GM21723 (cell line): ENCODE results near the gene ARHGAP29.
"Not testable (repeated sequence)": the region's sequence is repeated elsewhere in the genome, so short reads cannot be mapped to it uniquely, and the experiment has no call there.

Source experiments
- ATAC-seq: cut with Tn5 transposase; IDR thresholded peaks from one replicate; pipeline ENCODE4 v1.9.1; 2021; ENCODE audit warnings: mild to moderate bottlenecking, moderate library complexity; ENCODE audit not compliant: unreplicated experiment

ARHGAP29 gene

GRCh38 chr1:94182191-94182590 lies 55.2 kb downstream of the ARHGAP29 start:
- ATAC-seq = no peak

DNA sequence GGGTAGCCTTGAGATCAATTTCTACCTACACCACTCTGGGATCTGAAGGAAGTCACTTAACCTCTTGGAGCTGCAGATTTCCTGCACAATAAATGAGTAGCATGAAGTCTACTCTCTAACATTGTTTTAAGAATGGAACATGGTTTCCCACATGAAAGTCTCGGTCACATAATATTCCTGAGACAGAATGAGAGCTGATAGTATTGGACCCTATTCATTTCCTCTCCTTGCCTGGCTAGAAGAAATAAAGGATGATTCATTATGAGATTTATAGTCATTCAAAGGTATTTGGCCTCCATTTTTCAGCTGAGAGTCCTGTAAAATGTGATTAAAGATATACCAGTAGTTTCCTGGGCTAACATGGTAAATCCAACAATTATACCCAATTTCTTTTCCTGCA lies 56.7 kb downstream of the ARHGAP29 start:
- ATAC-seq = no peak

- ATAC-seq = no peak
Observed at GRCh38 chr1:94178901-94179300, 58.5 kb downstream of the ARHGAP29 start.

- no peak for ATAC-seq
Observed at GRCh38 chr1:94169126-94169525, 68.3 kb downstream of the ARHGAP29 start.

- ATAC-seq = no peak
Observed at GRCh38 chr1:94165843-94166242, 71.5 kb downstream of the ARHGAP29 start.

- not testable (repeated sequence) for ATAC-seq
Observed at GRCh38 chr1:94164885-94165284, 72.5 kb downstream of the ARHGAP29 start.

GRCh38 chr1:94164121-94164520 lies 73.3 kb downstream of the ARHGAP29 start:
- not testable (repeated sequence) for ATAC-seq

DNA sequence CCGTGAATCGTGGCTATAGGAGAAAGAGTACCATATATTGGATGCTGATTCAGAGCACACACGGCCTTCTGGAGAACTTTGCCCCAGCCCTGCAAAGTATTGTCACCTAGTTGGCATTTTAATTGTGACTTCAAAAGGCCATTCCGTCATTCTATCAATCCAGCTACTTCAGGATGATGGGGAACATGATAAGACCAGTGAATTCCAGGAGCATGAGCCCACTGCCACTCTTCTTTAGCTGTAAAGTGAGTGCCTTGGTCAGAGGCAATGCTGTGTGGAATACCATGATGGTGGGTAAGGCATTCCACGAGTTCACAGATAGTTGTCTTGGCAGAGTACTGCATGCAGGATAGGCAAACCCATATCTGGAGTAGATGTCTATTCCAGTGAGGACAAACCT lies 74.1 kb downstream of the ARHGAP29 start:
- not testable (repeated sequence) for ATAC-seq

DNA sequence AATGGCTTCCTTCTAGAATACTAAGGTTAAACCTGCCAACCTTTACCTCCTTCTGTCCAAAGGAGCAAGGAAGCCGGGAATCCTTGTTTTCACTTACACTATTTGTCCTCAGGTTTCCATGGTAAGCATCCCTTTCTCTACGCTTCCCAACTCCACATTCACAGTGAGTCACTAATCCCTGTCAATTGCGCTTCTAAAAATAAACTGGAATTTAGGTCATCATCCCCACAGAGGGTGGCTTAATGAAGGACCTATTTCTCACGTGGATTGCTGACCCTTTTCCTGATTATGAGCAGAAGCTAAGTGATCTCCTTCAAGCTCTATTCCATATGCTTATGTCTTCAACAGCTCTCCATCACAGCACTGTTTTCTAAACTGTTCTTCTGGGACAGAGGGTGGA lies 76.6 kb downstream of the ARHGAP29 start:
- no peak for ATAC-seq

DNA sequence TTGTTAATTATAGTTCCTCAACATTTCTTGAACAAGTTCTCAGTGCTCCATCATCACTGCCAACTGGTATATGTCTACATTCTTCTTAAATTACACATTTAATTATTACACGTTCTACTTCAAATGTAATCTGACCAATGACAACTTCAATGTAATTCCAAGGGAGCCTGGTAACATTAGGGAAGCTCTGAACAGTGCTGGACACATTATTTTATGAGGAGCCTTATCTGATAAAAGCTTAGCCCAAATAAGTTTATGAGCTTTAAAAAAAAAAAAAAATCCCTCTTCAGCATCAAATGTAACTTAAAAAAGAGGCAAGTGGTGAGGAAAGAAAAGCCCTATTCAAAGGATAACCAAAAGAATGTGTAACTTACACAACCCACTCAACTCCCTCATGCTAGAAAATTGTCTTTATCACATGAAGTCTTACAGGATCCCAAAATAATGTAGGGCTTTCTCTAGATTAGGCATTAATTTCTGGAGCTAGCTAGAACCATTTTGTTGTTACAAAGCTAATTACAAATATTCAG lies 81.2 kb downstream of the ARHGAP29 start:
- ATAC-seq = no peak

DNA sequence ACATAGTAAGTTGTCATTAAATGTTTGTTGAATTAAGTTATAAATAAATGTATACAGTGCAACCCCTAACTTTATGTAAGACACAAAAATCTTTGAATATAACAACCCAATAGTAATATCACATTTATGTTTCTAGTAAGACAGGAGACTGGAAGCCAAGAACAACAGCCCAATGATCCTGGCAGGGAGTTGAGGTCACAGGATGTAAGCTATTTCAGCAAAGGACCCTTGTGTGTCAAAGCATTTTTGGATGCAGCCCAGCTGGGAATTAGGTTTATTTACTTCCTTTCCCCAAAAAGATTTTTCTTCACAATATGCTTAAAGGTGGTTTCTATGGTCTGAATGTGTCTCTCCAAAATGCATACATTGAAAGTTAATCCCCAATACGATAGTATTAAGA lies 82.4 kb downstream of the ARHGAP29 start:
- ATAC-seq = no peak

GRCh38 chr1:94153133-94153532 lies 84.3 kb downstream of the ARHGAP29 start:
- no peak for ATAC-seq

DNA sequence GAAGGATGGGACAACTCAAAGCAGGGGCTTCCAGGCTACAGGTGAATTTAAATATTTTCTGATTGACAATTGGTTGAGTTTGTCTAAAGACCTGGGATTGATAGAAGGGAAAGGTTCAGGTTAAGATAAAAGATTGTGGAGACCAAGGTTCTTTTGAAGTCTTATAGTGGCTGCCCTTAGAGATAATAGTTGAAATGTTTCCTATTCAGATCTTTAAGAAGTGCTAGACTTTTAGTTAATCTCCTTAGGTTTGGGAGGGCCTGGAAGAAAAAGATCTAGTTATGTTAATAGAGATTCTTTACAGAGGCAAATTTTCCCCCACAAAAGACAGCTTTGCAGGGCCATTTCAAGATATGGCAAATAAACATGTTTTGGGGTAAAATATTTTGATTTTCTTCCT lies 88.2 kb downstream of the ARHGAP29 start:
- ATAC-seq = not testable (repeated sequence)

DNA sequence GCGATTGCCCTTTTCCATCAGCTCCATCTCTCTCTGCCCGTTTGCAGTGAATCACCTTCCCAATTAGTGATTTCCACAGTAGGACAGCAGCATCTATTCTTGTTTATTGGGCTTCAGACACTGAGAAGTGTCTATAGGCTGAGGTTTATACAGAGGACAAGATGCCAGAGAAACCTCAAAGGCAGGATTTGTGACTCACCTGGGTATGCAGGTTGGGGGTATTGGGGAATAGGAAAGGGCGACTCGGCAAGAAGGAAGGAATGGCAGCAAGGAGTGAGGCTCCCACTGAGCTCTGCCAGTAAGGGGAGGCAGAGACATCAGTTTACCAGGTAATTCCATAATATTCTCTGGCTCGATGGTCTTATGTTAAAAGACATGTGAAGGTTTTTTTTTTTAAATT lies 91.1 kb downstream of the ARHGAP29 start:
- ATAC-seq = no peak

DNA sequence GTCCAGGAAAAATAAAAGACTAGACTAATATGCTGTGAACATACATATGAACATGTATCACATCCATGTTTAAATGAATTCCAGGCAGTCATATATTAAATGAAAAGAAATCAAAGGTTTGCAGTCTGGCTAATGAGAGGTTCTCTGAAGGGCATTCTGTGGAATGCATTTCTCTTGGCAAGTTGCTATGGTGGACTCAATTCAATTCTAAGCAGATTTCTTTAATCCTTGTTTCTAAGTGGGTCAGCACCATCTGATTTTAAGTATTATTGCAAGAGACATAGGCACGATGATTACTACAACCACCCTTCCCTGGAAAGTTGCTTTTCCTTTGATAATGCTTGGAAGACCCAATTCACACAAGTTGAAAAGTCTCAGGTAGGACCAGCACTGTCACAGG lies 92.5 kb downstream of the ARHGAP29 start:
- no peak for ATAC-seq

GRCh38 chr1:94143809-94144176 lies 93.6 kb downstream of the ARHGAP29 start:
- no peak for ATAC-seq

DNA sequence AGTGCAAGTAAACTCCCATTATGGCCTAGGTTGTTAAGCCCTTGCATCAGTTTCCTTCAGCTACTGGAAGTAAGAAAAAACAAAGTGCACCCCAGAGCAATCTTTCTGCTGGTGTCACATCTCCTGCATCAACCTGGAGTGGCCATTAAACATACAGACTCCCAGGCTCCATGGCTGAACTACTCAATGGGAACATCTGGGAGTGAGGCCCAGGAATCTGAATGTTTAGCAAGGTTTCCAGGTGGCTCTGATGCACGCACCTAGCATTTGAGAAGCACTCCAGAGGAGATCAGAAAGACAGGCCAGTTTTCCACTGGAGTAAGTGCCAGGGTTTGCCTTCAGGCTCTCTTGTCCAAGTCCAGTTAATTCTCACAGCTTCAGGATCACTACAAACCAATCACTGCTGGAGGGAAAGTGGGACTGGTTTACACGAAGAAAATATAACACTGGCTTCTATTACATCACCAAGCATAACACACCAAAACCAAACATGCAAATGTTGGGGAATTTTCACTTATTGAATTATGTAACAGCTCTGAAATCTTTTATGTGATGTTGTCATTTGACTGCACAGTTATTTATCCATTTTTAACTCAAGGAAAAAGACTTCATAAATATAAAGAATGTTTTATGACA lies 94.1 kb downstream of the ARHGAP29 start:
- ATAC-seq = no peak

GRCh38 chr1:94142583-94142982 lies 94.8 kb downstream of the ARHGAP29 start:
- ATAC-seq = no peak

DNA sequence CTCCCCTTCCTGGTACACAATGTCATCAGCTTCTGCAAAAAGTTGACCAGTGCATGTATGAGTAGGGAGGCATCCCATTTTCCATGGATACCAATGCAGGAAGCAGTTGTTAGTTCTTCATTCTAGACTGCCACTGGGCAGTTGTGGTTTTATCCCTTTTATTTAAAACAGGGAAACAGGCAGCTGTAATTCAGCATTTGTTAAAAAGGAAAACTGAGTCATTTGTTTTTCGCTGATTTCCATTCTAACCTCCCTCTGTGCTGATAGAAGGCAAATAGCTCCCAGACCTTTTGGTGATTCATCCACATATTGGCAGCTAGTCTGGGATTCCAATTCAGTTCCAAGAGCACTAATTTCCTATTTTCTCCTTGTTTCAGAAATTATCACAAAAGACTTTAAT lies 95.4 kb downstream of the ARHGAP29 start:
- no peak for ATAC-seq

- no peak for ATAC-seq
Observed at GRCh38 chr1:94132111-94132510, 105.3 kb downstream of the ARHGAP29 start.

DNA sequence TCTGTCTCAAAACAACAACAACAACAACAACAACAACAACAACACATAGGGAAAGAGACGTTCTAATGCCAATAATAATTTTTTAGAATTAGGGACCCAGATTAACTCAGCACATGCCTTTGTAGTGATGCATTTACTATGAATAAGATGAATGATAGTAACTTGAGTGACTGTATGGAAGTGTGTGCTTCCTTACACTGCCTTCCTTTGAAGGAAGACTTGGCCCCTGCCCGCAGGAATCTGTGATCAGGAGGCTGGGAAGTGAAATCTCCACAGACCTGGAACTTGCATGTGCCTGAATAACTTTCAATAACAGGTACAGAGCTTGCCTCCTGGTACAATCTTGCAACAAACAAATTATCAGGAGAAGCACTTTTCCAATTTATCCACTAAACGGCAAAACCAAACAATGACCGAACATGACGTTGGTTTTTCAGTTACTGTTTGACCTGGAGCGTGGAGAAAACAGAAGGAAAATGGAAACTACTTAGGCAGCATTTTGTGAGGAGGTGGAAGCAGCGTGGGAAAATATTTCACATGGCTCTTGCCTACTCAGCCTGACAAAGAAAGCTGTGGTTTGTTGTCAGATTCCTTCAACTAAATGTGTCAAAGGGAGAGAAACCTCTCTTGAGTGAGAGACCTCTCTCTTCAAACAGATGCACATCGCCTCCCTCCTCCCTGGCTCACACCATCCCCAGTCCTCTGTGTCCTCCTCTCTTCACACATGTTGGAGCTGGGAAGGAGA lies 106.4 kb downstream of the ARHGAP29 start:
- no peak for ATAC-seq

DNA sequence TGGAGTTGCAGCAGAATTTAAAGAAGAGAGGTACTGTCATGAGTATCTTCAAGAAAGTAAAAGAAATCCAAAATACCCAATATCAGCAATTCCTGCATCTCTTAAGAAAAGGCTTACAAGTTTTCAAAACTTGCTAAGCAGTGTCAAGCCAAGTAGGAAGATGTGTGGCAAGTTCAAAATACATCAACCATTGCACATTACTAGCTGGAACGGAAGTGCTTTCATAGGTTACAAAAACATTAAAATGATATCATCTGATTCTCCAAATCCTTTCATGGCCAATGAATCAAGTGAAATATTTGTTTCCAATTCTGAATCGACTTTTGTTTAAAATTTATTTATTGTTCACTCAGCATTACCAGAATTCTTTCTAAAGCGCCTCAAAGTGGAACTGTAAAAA lies 110.7 kb downstream of the ARHGAP29 start:
- ATAC-seq = no peak
